ENCODE data around the gene IGFBP4.

The IGFBP4 gene

DNA sequence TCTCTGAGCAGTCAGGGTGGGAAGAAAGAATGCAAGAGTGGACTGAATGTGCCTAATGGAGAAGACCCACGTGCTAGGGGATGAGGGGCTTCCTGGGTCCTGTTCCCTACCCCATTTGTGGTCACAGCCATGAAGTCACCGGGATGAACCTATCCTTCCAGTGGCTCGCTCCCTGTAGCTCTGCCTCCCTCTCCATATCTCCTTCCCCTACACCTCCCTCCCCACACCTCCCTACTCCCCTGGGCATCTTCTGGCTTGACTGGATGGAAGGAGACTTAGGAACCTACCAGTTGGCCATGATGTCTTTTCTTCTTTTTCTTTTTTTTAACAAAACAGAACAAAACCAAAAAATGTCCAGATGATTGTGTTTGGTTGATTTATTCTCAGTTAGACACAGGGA, 14.1 kb downstream of the IGFBP4 start:
- no peak for DNase-seq

DNA sequence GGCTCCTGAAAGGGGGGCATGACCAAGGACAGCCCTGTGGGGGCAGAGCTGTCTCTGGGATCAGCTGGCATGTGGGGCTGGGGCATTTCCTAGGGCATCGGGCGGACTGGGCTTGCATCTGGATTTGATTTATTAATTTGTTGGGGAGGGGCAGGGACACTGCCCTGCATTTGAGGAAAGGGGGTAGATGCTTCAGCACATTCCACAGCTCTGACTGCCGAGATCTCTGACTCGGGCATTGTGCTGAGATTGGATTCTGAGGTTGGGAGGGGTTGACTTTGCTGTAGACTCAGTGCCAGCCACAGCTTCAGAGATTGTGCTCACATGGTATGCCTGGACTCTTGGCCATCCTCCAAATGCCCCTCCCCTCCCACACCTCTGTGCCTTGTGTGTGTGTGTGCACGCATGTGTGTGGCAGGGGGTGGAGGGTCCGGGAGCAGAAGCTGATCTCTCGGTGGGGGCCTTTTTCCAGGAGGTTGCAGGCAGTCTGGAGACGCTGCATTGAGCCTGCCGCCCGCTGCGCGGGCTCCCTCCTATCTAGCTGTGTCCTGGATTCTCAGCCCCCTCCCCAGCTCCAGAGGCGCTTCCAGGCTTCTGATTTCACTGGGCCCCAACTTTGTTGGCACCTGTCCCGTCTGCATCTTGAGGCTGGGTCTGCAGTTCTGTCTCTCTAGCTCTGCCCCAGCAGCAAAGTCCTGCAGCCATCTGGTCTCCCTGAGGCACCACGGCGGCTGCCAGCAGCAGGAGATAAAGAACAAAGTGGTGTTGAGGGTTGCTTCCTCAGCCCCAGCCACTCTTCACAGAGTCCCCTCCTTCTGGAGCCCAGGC, 14.9 kb downstream of the IGFBP4 start:
- no peak for DNase-seq

DNA sequence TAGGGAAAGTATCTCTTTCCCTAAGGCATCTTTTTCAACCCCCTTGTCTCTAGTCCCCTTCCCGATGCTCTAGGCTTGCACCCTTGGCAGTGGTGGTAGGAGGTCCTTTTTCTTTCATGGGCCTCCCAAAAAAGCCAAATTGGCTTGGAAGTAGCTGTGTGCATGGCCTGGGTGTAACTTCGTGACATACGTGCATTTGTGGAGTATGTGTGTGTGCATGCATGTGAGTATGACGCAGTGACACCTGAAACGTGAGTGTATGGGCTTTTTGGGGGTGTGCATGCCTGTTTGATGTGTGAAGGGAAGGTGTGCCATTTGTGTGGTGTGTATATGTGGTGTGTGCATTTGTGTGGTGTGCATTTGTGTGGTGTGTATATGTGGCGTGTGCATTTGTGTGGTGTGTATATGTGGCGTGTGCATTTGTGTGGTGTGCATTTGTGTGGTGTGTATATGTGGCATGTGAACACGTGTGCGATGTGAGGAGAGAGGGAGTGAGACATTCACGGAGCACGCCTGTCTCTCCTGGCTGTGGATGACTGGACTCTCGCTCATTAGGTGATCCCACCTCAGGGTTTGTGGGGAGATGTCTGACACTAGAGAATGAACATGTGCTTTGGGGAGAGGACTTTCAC, 15.7 kb downstream of the IGFBP4 start:
- no peak for DNase-seq

- no peak for DNase-seq
These were observed 16.7 kb downstream of the IGFBP4 start for GRCh38 chr17:40459636-40460603.

DNA sequence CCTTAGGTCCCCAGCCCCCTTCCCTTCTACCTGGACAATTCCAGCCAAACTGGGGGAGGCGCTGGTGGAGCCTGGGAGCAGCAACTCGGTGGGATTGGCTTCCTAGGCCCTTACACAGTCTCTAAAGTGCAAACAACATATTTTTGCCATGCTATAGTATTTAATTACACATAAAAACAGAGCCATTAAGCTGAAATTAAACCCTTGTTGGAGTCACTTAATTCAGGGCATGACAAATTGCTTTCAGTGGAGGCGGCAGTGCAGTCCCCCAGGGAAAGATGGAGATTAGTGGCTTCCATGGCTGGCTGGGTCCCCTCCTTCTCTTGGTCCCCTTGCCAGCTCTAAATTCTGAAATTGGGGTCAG, 17.3 kb downstream of the IGFBP4 start:
- DNase-seq, result no peak

DNA sequence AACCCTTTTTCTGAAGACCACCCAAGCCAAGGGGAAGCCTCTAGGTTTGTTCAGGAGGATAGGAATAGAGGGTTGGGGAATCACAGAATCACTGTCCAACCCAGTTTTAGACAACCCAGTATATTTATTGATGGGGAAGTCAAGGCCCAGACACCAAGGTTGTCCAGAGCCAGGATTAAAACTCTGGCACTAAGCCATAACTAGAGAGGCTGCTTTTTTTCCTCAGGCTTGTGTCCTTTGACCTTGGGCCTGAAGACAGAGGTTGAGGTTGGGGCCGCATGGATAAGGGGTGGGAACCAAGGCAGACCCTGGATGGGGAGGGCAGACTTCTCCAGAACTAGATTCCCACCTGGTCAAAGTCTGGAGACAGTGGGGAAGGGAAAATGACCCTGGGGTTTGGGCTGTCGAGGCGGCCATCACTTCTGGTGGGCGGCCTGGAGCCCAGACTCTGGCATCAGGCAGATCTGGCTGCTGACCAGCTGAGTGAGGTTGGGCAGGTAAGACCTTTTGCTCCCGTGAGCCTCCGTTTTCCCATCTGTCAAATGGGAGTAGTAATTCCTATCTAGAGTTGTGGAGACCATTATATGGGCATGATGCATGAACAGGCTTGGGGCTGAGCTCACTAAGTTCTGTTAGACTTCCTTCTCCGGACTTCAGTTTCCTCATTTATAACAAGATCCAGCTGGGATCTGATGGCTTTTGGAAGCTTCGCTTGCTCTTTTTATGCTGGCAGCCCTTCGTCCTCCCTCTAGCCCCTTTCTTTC, 17.9 kb downstream of the IGFBP4 start:
- no peak for DNase-seq

GRCh38 chr17:40461732-40462342, 18.6 kb downstream of the IGFBP4 start:
- DNase-seq, result no peak

DNA sequence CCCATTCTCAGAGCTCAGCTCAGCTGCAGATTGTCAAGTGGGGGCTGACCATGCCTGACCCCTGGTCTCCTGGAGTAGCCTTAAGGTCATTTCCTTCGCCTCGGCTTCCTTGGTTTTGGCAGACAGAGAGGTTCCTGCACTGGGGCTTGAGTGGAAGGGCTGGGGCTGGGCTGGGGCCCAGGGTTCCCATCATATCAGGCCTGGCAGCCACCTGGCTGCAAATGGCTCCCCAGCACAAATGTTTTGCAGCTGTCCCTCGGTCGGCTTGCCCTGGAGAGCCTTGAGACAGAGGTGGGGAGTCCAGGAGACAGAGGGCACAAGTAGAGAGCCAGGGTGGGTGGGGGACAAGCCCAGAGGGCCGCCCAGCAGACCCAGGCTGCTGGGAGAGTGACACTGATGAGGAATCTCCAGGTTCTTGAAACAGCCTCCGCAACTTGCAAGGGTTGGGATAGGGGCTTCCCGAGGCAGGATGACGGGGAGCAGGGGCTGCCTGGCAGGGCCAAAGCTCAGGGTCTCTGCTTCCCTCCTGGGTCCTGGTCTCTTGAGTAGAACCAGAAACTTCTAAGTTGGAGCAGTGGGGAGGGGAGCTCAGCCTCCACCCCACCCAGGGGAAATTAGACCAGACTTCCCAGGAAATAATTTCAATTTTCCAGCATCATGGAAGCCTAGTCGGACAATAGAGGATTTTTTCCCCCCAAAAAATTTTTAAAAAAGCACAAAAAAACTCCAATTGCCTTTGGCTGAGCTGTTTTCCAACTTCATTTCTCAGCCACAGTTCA, 19.3 kb downstream of the IGFBP4 start:
- no peak for DNase-seq

DNA sequence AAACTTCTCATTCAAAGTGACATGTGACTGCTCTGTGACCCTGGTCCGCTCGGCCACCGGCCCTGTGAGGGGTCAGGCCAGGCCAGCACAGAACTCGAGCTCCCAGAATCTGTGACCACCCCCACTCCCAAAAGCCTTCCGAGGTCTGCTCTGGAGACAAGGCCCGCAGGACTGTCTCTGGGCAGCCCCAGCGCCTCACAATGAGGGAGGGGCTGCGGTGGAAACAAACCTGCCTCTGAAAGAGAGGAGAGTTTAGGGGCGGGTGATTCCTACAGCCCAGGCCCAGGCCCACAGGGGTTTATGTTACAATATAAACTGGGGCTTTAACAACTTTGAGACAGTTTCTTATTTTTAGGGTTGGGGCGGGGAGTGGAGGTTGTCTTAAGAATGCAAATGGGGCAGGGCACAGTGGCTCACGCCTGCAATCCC, 19.9 kb downstream of the IGFBP4 start:
- no peak for DNase-seq

DNA sequence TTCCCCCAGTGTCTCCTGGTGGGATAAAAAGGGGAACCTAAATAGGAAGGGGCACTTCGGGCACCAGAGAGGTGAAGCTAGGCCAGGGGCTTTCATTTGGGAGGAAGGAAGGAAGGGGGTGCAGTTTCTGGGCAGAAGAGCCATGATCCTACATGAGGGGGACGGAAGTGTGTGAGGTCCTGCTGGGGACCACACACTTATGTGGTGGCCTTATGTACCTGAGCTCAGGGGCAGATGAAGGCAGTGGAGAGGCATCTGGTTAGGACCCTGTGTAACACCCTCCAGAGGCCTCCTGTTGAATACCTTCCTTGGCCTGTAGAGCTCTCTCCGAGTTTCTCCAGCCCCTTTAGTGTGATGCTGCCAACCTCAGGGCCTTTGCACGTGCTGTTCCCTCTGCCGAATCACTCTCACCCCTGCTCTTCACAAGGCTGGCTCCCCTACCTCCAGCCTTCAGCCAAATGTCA, 21.2 kb downstream of the IGFBP4 start:
- no peak for DNase-seq

- no peak for DNase-seq
These were observed 23.2 kb downstream of the IGFBP4 start for GRCh38 chr17:40466298-40466971.

- DNase-seq, result no peak
These were observed 24.1 kb downstream of the IGFBP4 start for GRCh38 chr17:40467281-40467867.

DNA sequence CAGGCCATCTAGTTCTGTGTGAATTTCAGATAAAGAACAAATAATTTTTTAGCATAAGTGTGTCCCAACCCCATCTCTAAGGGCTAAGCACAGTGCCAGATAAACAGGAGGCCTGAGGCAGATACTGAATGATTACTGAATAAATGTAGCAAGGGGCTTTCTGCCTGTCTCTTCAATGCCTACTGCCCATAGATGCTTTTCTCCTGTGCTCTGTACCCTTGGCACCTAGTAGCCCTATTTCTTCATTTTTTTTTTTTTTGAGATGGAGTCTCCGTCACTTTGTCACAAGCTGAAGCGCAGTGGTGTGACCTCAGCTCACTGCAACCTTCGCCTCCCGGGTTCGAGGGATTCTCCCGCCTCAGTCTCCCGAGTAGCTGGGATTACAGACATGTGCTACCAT, 25.3 kb downstream of the IGFBP4 start:
- no peak for DNase-seq

- no peak for DNase-seq
These were observed 26.8 kb downstream of the IGFBP4 start for GRCh38 chr17:40469805-40470675.

DNA sequence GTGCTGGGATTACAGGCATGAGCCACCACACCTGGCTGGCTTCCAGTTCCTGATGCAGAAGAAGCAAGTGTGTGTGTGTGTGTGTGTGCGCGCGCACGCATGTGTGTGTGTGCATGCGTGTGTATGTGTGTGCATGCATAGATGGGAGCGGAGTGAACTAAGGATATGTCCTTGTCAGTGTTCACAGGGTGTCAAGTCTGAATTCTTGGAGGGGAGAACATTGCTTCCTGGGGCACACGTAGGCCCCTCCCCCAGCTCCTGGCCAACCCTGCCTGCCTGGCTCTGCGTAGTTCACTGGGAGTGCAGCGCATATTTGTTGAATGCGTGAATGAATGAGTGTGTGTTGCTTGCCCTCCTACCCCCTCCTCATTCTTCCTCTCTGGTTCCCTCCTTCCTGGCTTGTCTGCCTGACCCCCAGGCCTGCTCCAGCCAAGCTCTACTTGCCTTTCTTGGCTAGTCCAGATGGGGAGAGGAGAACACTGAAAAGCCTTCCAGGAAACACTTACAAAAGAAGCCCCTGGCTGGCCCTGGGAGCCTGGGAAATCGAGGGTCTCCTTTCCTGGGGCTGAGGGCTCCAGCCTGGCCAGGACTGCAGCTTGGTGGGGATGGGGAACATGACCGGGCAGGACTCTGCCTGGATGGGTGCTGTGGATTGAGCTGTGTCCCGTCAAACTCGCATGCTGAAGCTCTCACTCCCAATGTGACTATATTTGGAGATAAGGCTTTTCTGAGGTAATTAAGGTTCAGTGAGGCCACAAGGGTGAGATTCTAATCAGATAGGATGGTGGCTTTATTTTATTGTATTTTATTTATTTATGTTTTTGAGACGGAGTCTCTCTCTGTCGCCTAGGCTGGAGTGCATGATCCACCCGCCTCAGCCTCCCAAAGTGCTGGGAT, 27.9 kb downstream of the IGFBP4 start:
- no peak for DNase-seq

DNA sequence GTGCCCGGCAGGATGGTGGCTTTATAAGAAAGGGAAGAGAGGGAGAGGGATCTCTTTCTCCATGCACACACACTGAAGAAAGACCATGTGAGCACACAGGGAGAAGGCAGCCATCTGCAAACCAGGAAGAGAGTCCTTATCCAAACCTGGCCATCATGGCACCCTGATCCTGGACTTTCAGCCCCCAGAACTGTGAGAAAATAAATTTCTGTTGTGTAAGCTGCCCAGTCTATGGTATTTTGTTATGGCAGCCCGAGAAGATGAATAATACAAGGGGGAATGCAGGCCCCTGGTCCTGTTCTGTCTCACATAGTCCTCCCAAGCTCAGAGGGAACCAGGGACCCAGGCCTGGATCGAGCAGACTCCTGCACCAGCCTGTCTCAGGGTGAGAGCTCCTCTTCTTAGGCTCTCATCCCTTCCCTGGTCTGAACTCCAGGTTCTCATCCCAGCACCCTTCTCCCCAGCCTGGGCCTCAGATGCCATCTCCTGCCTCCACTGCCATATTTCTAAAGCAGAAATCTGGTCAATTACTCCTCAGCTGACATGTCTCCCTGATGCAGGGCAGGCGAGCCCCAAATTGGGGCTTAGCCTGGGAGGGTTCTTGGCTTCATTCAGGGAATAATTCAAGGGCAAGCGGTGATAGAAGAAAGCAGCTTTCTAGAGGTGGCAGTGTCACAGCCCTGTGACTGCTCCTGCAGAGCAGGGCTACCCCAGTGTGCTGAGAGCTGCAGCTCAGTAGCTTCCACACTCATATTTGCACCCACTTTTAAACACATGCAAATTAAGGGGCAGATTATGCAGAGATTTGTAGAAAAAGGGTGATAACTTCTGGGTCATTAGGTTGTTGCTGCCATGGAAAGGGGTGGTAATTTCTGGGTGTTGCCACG, 28.8 kb downstream of the IGFBP4 start:
- DNase-seq, result no peak

Data from GOT3 (cell line).